Endodermal cell (in vitro differentiated cells): ENCODE data around the gene SLX4IP. TPM values are rescaled to one million over a fixed set of nuclear protein-coding genes. Genes with fewer than 3 reads are reported as not detected.

Source experiments
- DNase-seq: peaks from one replicate; pipeline ENCODE4 v3.0.0-alpha.2; 2017
- H3K27ac ChIP-seq: 2 replicates; pipeline ENCODE4 v1.5.1; 2013; ENCODE audit warnings: mild to moderate bottlenecking, low read depth, low read length, moderate library complexity
- H3K27me3 ChIP-seq: 2 replicates; pipeline ENCODE4 v1.6.1; 2013; ENCODE audit warnings: mild to moderate bottlenecking, low read length, moderate library complexity; ENCODE audit not compliant: insufficient read depth, control insufficient read depth, poor library complexity, severe bottlenecking
- H3K36me3 ChIP-seq: 2 replicates; pipeline ENCODE4 v1.7.0; 2013; ENCODE audit warnings: mild to moderate bottlenecking, low read length, moderate library complexity; ENCODE audit not compliant: control insufficient read depth, insufficient read depth
- H3K4me1 ChIP-seq: one replicate; pipeline ENCODE4 v1.7.0; 2013; ENCODE audit warnings: low read length; ENCODE audit not compliant: control insufficient read depth, insufficient read depth
- H3K4me3 ChIP-seq: 2 replicates; pipeline ENCODE4 v1.5.1; 2013; ENCODE audit warnings: mild to moderate bottlenecking, low read length, moderate library complexity
- H3K9ac ChIP-seq: 2 replicates; pipeline ENCODE4 v1.6.1; 2013; ENCODE audit warnings: mild to moderate bottlenecking, low read length, moderate library complexity; ENCODE audit not compliant: poor library complexity, severe bottlenecking; ENCODE audit errors: extremely low read depth
- H3K9me3 ChIP-seq: 2 replicates; pipeline ENCODE4 v1.6.1; 2013; ENCODE audit warnings: mild to moderate bottlenecking, low read length, moderate library complexity; ENCODE audit not compliant: control insufficient read depth
- H3K27ac Mint-ChIP-seq: 2 replicates; pipeline ENCODE4 v1.8.0; 2020; ENCODE audit warnings: mixed read lengths
- H3K27me3 Mint-ChIP-seq: 2 replicates; pipeline ENCODE4 v1.8.0; 2021; ENCODE audit warnings: mild to moderate bottlenecking, mixed read lengths; ENCODE audit not compliant: insufficient read depth
- H3K36me3 Mint-ChIP-seq: 2 replicates; pipeline ENCODE4 v1.8.0; 2020; ENCODE audit warnings: low read depth, mixed read lengths
- H3K4me1 Mint-ChIP-seq: 2 replicates; pipeline ENCODE4 v1.8.0; 2020; ENCODE audit warnings: mixed read lengths
- H3K4me3 Mint-ChIP-seq: 2 replicates; pipeline ENCODE4 v1.8.0; 2020; ENCODE audit warnings: mild to moderate bottlenecking, moderate library complexity, mixed read lengths
- H3K9me3 Mint-ChIP-seq: 2 replicates; pipeline ENCODE4 v1.8.0; 2020; ENCODE audit warnings: mild to moderate bottlenecking, mixed read lengths
- CTCF ChIP-seq: fragments of 200-600 bp; sonication (generic); conservative IDR thresholded peaks from 2 replicates; pipeline ENCODE4 v1.5.0; 2021; ENCODE audit warnings: antibody characterized with exemption, mild to moderate bottlenecking
- WGBS, 2 experiments: methylation state at CpG; one replicate each; pipeline versions ENCODE4 v1.1.5 to v1.1.7; 2013; ENCODE audit warnings: missing lambda C conversion rate in 2 of 2, mixed read lengths in 1 of 2; ENCODE audit not compliant: insufficient coverage in 1 of 2, insufficient read length in 1 of 2; 5-methylcytosine and 5-hydroxymethylcytosine counted together
- total RNA-seq, 2 donors: library from RNA; stranded (reverse); fragmentation: NEBNext Ultra II Directional in 1 of 2; extraction: Animal tissue kit (Norgen Biotek cat#: 25700) in 1 of 2; gene quantifications; 2 replicates in 1 of 2; 3 replicates in 1 of 2; pipeline ENCODE4 v1.2.1, GENCODE V29; 2021

SLX4IP gene
- total RNA-seq, 2 donors from 2014 or later = 9.2 to 9.5 TPM

GRCh38 chr20:10637563-10637962, 202.5 kb downstream of the SLX4IP start:
- DNase-seq = peak; percentile 94
- no peak for TF ChIP-seq CTCF
- H3K4me3 ChIP-seq = no peak overlapping the region
- Mint-ChIP-seq H3K36me3 (peaks cover 32% of the 10 kb centered on the region), H3K9me3 (no peaks in the 10 kb centered on the region), H3K4me3 (peak overlapping the region; percentile 24), H3K27ac (peak overlapping the region; percentile 35), H3K27me3 (peaks cover 84% of the 10 kb centered on the region), H3K4me1 (peaks cover 49% of the 10 kb centered on the region)
- peaks cover 10% of the 10 kb centered on the region for H3K36me3 ChIP-seq
- no peaks in the 10 kb centered on the region for H3K9me3 ChIP-seq
- WGBS, 2 experiments = 16% methylated on average over 2 to 6 of the region's 6 CpGs
- H3K27me3 ChIP-seq = peaks cover 71% of the 10 kb centered on the region
- H3K4me1 ChIP-seq = peaks cover 23% of the 10 kb centered on the region
- no peak overlapping the region for H3K9ac ChIP-seq
- H3K27ac ChIP-seq = peak overlapping the region; percentile 66

GRCh38 chr20:10639077-10639736, 204.1 kb downstream of the SLX4IP start:
- Histone ChIP-seq H3K4me3 (no peak overlapping the region), H3K36me3 (peaks cover 11% of the 10 kb centered on the region), H3K9ac (no peak overlapping the region), H3K4me1 (peaks cover 23% of the 10 kb centered on the region), H3K9me3 (no peaks in the 10 kb centered on the region), H3K27me3 (peaks cover 70% of the 10 kb centered on the region), H3K27ac (peak overlapping the region; percentile 62)
- peaks cover 84% of the 10 kb centered on the region for H3K27me3 Mint-ChIP-seq
- WGBS, 2 experiments = 94 to 95% methylated on average over 13 to 23 of the region's 23 CpGs
- no peaks in the 10 kb centered on the region for H3K9me3 Mint-ChIP-seq
- peaks cover 47% of the 10 kb centered on the region for H3K36me3 Mint-ChIP-seq
- peak overlapping the region; percentile 16 for H3K27ac Mint-ChIP-seq
- no peak for DNase-seq
- TF ChIP-seq CTCF = no peak
- H3K4me1 Mint-ChIP-seq = peaks cover 45% of the 10 kb centered on the region
- no peak overlapping the region for H3K4me3 Mint-ChIP-seq

GRCh38 chr20:10639737-10640556, 204.8 kb downstream of the SLX4IP start:
- Histone ChIP-seq H3K4me1 (peaks cover 23% of the 10 kb centered on the region), H3K36me3 (peaks cover 11% of the 10 kb centered on the region), H3K27ac (peak overlapping the region; percentile 62), H3K4me3 (no peak overlapping the region), H3K27me3 (peaks cover 70% of the 10 kb centered on the region), H3K9me3 (no peaks in the 10 kb centered on the region), H3K9ac (no peak overlapping the region)
- 85 to 90% methylated on average over 10 to 18 of the region's 18 CpGs for WGBS, 2 experiments
- no peak overlapping the region for H3K4me3 Mint-ChIP-seq
- peaks cover 45% of the 10 kb centered on the region for H3K4me1 Mint-ChIP-seq
- H3K9me3 Mint-ChIP-seq = no peaks in the 10 kb centered on the region
- H3K27me3 Mint-ChIP-seq = peaks cover 84% of the 10 kb centered on the region
- H3K36me3 Mint-ChIP-seq = peaks cover 52% of the 10 kb centered on the region
- no peak for DNase-seq
- peak overlapping the region; percentile 61 for H3K27ac Mint-ChIP-seq
- no peak for TF ChIP-seq CTCF
